HuH-7 (cell line): Measurements from ENCODE around the gene WDR70.
"Not testable (repeated sequence)": the region's sequence is repeated elsewhere in the genome, so short reads cannot be mapped to it uniquely, and the experiment has no call there.

ENCODE experiments used
- DNase-seq: peaks from one replicate; pipeline ENCODE4 v3.0.0; 2011; ENCODE audit warnings: low spot score

WDR70 gene

GRCh38 chr5:37685211-37685610, 306.1 kb downstream of the WDR70 start:
- DNase-seq: no peak

- no peak for DNase-seq
Measured at GRCh38 chr5:37685816-37686215, 306.7 kb downstream of the WDR70 start.

- not testable (repeated sequence) for DNase-seq
Measured at GRCh38 chr5:37688925-37689324, 309.8 kb downstream of the WDR70 start.

- not testable (repeated sequence) for DNase-seq
Measured at GRCh38 chr5:37694333-37694732, 315.2 kb downstream of the WDR70 start.

GRCh38 chr5:37694867-37695266, 315.7 kb downstream of the WDR70 start:
- DNase-seq: no peak

- DNase-seq: no peak
Measured at GRCh38 chr5:37695647-37696046, 316.5 kb downstream of the WDR70 start.

GRCh38 chr5:37696190-37697021, 317.3 kb downstream of the WDR70 start:
- DNase-seq: peak; percentile 20

GRCh38 chr5:37701868-37702267, 322.8 kb downstream of the WDR70 start:
- DNase-seq: no peak

GRCh38 chr5:37703841-37704241, 324.7 kb downstream of the WDR70 start:
- no peak for DNase-seq

GRCh38 chr5:37704406-37704805, 325.3 kb downstream of the WDR70 start:
- no peak for DNase-seq

GRCh38 chr5:37709020-37709419, 329.9 kb downstream of the WDR70 start:
- DNase-seq: no peak

- DNase-seq: no peak
Measured at GRCh38 chr5:37710965-37711364, 331.8 kb downstream of the WDR70 start.

- DNase-seq: no peak
Measured at GRCh38 chr5:37712750-37713149, 333.6 kb downstream of the WDR70 start.

GRCh38 chr5:37714756-37715155, 335.6 kb downstream of the WDR70 start:
- DNase-seq: no peak

- DNase-seq: no peak
Measured at GRCh38 chr5:37715361-37715760, 336.2 kb downstream of the WDR70 start.

- no peak for DNase-seq
Measured at GRCh38 chr5:37715992-37716391, 336.9 kb downstream of the WDR70 start.

- no peak for DNase-seq
Measured at GRCh38 chr5:37716405-37716804, 337.3 kb downstream of the WDR70 start.

GRCh38 chr5:37717276-37717612, 338.1 kb downstream of the WDR70 start:
- no peak for DNase-seq

- peak; percentile 65 for DNase-seq
Measured at GRCh38 chr5:37717613-37718431, 338.7 kb downstream of the WDR70 start.

- no peak for DNase-seq
Measured at GRCh38 chr5:37720550-37720952, 341.4 kb downstream of the WDR70 start.

- DNase-seq: no peak
Measured at GRCh38 chr5:37721447-37721871, 342.3 kb downstream of the WDR70 start.

GRCh38 chr5:37722236-37723161, 343.4 kb downstream of the WDR70 start:
- no peak for DNase-seq
